Stimulated activated CD4-positive, alpha-beta T cell treated with anti-CD3 and anti-CD28 coated beads, Interleukin-12 subunit alpha, Interleukin-12 subunit beta, amount 100 ng/mL, for 24 hours (primary cell): ENCODE data around the gene KIF4A.
"Not testable (repeated sequence)": the region's sequence is repeated elsewhere in the genome, so short reads cannot be mapped to it uniquely, and the experiment has no call there.

Experiments
- DNase-seq, 2 experiments: peaks; one replicate each; pipeline ENCODE4 v3.0.0-alpha.2; 2020; ENCODE audit warnings: low read depth in 2 of 2

The KIF4A gene, protein sequence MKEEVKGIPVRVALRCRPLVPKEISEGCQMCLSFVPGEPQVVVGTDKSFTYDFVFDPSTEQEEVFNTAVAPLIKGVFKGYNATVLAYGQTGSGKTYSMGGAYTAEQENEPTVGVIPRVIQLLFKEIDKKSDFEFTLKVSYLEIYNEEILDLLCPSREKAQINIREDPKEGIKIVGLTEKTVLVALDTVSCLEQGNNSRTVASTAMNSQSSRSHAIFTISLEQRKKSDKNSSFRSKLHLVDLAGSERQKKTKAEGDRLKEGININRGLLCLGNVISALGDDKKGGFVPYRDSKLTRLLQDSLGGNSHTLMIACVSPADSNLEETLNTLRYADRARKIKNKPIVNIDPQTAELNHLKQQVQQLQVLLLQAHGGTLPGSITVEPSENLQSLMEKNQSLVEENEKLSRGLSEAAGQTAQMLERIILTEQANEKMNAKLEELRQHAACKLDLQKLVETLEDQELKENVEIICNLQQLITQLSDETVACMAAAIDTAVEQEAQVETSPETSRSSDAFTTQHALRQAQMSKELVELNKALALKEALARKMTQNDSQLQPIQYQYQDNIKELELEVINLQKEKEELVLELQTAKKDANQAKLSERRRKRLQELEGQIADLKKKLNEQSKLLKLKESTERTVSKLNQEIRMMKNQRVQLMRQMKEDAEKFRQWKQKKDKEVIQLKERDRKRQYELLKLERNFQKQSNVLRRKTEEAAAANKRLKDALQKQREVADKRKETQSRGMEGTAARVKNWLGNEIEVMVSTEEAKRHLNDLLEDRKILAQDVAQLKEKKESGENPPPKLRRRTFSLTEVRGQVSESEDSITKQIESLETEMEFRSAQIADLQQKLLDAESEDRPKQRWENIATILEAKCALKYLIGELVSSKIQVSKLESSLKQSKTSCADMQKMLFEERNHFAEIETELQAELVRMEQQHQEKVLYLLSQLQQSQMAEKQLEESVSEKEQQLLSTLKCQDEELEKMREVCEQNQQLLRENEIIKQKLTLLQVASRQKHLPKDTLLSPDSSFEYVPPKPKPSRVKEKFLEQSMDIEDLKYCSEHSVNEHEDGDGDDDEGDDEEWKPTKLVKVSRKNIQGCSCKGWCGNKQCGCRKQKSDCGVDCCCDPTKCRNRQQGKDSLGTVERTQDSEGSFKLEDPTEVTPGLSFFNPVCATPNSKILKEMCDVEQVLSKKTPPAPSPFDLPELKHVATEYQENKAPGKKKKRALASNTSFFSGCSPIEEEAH

DNA sequence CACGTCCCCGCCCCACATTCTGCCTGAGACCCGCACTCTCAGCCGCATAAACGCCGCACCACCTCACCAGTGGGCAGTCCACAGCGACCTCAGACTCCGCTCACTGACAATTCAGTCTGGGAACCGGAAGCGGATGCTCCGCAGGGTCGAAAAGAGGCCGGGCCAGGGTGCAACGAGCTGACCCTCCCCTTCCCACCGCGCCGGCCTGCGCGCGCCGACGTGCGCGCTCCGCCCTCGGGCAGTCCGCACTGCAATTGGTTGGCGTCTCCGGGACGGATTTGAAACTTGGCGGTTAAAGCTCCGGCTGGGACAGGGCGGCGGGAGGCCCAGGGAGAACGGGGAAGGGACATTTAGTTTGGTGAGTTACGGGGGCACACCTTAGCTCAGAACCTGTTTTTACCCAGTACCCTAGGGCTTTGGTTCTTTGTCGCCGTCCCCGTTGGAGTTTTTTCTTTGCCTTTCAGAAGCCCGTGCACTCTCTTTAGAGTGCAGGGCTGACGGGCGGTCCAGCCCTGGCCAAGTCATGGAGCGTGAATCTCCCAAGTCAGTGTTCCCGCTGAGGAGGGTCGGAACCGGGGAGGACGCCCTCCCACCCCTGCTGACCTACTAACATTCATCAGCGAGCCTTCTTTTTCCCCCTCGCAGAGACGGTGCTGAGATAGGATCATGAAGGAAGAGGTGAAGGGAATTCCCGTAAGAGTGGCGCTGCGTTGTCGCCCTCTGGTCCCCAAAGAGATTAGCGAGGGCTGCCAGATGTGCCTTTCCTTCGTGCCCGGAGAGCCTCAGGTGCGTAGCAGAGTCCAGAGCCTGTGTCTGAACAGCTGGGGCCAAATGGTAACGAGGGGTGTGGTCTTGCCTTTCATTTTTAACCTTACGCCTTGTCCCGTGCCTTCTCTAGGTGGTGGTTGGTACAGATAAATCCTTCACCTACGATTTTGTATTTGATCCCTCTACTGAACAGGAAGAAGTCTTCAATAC, at the start of gene KIF4A, which contains the start of gene PDZD11:
KIF4A (plus strand) TSS at position 312 of the 978 bp plus-strand sequence; CDS start at position 667, 355 bp downstream.
PDZD11 (minus strand) TSS at position 135 of the 978 bp plus-strand sequence. CDS start 586 bp downstream, outside the sequence.
- DNase-seq: peak; percentile 47 to 68

DNA sequence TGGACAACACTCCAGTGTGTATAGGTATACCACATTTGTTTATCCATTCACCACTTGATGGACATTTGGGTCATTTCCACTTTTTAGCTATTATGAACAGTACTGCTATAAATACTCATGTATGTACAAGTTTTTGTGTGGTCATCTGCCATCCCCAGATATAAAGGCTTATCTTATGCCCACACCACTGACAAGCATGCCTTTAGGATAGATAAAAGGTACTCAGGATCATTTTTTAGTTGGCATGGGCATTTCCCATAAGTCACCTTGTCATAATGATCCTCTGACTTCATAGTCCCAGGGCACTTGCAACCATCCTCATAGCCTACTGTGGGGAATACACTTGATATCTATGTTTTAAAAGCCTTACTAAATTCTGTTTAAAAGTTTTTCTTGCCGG, 49.2 kb upstream of the KIF4A start:
- no peak for DNase-seq

DNA sequence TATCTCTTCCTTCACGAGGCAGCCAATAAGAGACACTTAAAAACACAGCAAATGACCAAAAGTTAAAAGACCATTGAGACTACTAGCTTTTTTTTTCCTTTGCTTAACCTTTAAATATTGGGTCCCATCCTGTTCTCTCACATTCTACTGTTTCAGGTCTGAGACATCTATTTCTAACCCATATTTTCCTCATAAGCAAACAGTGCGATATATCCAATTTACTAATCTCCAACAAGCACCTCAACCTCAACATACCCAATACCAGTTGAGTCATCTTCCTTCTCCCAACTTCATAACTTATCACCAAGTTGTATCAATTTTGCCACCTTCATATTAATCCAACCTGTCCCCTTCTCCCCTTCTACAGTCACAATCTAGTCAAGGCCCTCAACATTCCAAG, 48.4 kb upstream of the KIF4A start:
- DNase-seq: no peak

DNA sequence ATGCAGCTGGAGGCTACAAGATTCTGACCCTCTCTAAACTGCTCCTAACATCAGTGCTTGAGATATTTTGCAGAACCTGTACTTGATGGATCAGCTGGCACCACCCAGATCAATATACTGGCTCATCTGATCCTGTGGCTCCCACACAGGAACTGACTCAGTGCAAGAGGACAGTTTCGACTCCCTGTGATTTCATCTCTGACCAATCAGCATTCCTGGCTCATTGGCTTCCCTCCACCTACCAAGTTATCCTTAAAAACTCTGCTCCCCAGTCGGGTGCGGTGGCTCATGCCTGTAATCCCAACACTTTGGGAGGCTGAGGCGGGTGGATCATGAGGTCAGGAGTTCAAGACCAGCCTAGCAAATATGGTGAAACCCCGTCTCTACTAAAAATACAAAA, 46.3 kb upstream of the KIF4A start:
- DNase-seq: not testable (repeated sequence)

DNA sequence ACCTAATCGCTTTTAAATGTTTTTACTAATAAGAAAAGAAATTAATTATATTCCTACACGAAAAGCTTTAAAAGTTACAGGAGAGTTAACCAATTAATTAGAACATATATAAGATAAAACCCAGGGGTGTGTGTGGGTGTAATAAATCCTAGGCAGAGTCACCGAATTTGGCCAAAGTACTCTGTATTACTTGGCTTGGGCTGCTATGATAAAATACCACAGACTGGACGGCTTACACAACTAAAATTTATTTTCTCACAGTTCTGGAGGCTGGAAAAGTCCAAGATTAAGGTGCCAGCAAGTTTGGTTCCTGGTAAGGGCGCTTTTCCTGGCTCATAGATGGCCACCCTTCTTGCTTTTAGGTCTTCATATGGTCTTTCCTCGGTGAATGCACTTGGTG, 45.0 kb upstream of the KIF4A start:
- no peak for DNase-seq

DNA sequence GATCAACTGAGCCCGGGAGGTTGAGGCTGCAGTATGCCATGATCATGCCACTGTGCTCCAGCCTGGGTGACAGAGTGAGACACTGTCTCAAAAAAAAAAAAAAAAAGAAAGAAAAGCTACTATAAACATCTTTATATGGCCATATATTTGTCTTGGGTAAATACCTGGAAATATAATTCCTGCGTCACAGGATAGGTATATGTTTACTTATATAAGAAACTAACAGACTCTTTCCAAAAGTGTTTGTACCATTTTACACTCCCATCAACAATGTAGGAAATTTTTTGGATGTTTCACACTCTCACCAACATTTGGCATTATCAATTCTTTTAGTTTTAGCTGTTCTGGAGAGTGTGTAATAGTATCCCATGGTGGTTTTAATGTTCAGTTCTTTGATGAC, 42.7 kb upstream of the KIF4A start:
- no peak for DNase-seq

DNA sequence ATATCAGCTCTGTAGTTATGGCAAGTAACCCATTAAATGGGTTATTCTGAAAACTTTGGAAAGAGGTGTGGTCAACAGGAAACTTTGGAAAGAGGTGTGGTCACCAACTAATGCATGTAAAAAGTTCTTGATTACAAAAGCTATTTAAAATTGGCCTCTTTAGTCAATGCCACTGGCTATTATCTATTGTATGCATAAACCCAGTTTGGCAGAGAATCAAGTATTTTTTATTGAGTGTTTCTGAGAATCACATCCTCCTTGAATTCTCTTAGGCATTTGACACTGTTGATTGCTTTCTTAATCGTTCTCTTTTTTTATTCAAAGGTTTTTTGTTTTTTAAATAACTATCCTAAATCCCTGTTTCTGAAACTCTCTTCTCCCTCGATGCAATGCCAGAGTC, 37.4 kb upstream of the KIF4A start:
- DNase-seq: no peak

DNA sequence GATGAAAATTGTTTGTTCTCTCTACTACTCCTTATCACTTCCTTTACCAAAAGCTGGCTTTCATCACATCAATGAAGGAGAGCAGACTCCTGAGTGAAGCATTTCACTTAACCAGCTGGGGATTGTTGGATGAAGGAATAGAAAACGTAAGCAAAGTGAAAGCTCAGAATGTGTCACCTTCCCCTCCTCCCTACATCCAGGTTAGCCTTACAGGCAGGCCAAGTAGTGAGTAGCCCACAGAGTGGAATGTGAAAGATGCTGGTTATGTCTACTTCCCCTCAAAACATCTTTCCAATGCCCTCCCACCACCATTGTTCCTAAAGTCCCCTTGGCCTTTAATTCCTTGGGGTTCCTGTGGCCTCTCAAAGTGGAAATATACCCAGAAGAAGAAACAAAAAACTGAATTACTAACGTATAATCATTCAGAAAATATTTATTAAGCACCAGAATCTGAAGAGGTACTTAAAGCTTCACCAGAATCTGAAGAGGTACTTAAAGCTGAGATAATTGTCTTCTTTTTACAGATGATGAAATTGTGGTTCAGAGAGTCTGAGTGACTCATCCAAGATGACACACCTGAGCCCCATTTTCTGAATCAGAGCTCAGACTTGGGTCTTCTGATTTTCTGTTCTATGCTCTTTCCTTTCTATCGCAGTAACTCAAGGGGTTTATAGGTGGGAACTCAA, 36.4 kb upstream of the KIF4A start:
- DNase-seq: no peak

DNA sequence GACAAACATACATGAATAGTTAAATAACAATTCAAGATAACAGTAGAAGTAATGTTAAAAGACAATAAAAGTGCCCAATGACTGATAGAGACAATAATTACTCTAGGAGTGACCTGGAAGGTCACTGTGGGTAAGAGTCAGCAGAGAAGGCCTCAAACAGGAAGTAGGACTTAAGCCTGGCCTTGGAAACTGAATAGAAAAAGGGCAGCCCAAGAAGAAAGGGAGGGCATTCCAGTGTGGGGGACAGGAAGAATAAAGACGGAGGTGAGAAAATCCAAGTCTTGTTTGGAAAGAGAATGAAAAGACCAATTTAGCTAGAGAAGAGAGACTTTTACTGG, 35.9 kb upstream of the KIF4A start:
- no peak for DNase-seq

DNA sequence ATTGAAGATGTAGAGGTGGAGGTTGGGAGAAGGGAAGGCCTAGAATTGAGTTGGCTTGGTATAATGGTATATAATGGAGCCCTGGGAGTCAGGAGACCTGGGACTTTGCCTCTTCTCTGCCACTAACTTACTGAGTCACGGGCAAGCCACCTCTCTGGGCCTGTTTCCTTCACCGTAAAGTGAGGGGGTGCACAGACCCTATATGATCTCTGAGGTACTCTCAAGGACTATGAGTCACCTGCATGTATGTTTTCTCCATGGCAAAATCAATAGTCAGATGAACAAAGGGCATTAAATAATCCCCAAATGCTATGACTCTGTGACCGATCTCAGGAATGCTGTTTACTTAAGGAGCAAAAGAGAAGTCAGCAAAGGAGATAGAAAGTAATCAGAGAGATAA, 35.0 kb upstream of the KIF4A start:
- no peak for DNase-seq

DNA sequence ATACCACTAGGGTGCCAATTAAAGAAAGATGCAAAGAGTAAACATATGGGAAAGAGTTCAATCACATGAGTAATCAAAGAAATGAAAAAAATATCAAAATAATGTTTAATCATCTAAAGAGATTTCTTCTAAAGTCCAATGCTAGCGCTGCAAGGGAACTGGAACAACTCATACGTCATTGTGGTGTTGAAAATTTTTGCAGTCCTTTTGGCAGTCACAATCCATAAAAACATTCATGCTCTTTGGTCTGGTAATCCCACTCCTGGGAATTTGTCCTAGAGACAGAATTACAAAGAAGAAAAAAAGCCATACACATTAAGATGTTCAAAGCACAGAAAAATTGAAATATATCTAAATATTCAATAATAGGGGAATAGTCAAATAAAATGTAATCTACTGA, 34.5 kb upstream of the KIF4A start:
- no peak for DNase-seq

DNA sequence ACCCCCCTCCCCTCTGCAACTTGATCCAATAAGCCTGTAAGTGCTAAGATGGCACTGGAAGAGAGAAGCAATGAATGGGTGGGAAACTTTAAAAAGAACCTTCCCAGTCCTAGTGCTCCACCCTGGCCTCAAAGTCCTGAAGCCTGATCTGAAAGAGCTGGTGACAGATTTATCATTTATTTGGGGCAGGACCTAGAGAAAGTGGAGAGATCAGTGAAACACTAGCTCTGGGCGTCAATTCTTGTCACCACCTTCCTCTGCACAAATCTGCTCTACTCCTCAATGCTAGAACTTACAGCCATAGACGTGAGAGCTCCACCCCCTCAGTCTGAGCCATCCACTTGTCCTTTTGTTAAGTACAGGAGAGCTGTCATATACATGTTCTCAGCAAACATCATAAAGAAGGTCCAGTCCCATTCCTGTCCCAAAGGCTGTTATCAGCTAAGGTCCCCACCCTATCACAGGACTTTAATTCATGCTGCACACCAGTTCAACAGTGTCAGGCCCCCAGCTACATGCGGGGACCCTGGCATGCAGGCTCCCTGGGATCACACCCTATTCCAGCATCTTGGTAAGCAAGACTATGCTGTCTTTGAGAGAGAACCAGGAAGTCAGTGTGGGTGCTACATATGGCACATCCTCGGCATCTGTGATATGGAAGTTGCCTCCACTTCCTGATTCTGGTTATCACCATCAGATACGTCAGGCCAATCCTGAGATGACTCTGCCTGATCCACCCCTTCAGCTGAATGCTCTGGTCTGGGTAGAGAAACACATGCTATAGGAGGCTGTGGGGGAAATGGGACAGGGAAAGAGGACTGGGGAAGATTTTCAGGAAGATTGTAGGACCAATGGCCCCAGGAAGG, 32.2 kb upstream of the KIF4A start:
- DNase-seq: no peak

DNA sequence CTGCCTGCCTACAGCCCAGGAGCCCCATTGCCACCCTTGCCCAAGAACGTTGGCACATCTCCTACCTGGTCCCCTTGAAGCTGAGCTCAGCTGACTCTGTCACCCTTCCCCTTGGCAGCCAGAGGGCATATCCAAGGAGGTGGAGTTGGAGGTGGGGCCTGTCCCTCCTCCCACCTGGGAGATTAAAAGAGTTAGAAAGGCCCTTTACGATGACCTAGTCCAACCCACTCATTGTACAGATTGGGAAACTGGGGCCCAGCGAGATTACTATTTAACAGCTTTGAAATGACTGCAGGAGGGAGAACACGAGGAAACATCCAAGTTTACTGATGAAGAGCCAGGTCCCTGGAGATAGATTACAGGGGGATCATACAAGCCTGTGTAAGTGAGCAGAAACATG, 29.8 kb upstream of the KIF4A start, which contains the start of gene P2RY4:
P2RY4 (minus strand) TSS at position 101 of the 400 bp plus-strand sequence. CDS start 580 bp downstream, outside the sequence.
- no peak for DNase-seq

DNA sequence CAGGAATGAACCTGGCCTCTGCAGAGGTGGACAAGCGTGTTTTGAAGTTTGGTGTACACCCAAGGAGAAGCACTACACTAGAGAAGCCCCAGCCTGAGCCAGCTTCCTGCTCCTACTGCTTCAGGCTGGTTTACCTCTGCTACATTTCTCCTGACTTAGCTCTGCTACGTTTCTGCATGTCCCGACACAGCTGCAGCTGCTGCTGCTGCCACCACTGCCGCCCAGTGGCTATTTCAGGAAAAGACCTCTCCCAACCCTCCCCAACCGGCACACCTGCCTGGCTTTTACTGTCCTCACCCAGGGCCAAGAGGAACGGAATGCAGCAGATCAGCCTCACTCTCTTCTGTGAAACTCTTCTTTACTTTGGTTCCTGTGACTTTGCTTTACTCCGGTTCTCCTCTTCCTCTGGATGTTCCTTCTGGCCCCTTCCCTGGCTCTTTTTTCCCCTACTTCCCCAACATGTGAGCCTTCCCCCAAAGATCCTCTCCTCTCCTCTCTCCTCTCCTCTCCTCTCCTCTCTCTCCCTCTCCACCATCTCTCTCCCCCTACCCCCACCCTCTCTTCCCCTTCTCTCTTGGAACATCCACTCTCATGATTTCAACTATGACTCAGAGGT, 26.8 kb upstream of the KIF4A start:
- DNase-seq: peak in 1 of 2 experiments; percentile 10

DNA sequence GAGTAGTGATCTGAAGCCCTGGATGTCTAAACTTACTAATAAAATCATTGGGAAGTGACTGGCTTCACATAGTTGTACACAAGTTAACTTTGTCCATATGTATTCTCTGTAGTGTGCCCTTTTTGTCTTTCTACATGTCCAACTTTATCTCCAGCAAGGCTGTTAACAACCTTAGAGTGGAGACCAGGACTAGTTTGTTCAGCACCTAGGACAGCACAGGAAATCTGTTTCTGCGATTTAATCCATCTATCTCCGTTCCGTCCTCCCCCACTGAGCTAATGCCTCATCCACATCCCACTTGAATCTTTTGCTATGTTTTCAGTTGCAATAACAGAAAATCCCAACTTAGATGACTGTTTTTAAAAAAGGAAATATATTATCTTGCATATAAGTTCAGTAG, 25.1 kb upstream of the KIF4A start:
- DNase-seq: no peak

DNA sequence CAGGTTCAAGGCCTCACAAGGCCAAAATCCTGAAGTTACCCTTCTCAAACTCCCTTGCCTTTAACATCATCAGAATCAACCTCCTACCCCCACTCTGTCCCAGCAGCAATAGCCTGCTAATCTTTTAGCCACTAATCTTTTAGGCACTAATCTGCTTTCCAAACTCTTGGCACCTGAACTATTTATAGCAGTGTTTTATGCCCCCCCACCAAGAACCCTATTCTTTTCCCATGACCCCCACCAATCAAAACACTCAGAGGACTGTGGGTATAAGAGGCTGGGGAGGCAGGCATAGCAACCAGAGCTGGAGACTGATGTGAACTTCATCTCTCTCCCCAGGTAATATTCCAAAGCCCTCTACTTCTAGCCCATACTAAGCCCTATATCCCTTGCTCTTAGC, 21.9 kb upstream of the KIF4A start, which contains the start of gene ARR3:
ARR3 (plus strand) TSS at position 301 of the 400 bp plus-strand sequence. CDS start 1,052 bp downstream, outside the sequence.
- no peak for DNase-seq

DNA sequence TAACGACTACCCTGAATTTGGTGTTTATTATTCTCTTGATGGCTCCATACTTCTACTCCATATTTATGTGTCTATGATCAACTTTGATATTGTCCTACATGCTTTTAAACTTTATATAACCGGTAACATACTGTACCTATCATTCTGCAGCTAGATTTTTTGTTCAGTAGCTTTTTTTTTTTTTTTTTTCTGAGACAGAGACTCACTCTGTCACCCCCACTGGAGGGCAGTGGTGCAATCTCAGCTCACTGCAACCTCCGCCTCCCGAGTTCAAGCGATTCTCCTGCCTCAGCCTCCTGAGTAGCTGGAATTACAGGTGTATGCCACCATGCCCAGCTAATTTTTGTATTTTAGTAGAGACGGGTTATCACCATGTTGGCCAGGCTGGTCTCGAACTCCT, 15.9 kb upstream of the KIF4A start:
- DNase-seq: not testable (repeated sequence)

DNA sequence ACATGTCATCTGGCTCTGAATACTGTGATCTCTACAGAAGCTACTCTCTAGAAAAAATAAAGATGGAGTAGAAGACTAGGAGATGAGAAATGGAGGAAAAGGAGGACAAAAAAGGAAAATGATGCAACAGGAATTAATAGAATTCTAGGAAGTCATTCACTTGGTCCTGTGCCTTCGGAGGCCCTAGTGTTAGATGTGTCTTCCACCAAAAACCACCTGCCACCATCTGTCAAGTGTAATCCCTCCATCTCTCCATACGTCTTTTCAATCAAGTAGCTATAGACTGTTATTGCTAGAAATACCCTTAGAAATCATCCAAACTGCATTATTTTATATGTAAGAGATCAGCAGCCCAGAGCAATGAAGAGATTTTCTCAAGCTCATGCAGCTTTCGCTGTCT, 10.8 kb upstream of the KIF4A start:
- no peak for DNase-seq

DNA sequence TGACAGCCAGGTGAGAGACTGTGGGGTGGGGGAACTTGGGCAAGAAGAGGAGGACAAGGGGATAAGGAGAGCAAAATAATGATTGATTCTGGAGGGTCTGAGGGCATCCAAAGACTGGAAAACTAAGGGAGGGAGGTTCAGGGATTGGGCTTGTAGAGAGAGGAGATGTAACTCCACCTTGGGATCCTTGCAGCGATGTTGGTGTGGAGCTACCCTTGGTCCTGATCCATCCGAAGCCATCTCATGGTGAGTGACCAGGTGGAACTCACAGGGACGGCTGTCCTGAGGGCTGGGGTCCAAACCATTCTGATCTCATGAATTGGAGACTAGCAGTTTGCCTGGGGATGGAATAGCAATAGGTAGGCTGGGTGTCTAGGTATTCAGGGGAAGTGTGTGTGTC, 9.3 kb upstream of the KIF4A start:
- no peak for DNase-seq
